Fibroblast of skin of right biceps (primary cell): Measurements from ENCODE around the gene ZMAT5.

ENCODE experiments used
- DNase-seq: peaks from one replicate; pipeline ENCODE4 v3.0.0-alpha.2; 2013

The ZMAT5 gene

DNA sequence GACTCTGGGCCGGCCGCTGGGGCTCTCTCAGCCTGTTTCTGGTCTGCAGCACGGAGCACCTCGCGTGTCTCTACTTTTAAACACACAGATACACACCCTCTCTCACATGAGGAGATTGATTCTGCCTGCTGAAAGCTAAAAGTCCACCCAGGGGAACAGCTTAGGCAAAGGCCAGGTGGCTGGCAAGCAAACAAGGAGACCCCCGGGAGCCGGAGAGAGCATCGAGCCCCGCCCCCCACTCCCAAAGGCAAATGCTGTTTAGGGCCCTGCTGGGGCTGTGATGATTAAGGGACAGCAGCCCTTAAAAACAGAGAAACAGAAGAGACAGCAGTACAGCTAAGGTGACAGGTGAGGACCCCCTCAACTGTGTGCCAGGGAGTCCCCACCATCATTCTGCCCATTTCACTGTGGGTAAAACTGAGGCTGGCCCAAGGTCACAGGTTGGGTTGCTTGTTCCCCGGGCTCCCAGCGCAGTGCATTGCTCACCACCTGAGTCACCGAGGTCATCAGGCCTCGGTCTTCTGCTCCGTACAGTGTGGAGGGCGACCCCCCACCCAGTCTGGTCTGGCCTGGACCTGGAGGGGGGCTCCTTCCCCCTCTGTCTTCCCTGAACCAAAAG is 40.2 kb downstream of the ZMAT5 start:
- no peak for DNase-seq

DNA sequence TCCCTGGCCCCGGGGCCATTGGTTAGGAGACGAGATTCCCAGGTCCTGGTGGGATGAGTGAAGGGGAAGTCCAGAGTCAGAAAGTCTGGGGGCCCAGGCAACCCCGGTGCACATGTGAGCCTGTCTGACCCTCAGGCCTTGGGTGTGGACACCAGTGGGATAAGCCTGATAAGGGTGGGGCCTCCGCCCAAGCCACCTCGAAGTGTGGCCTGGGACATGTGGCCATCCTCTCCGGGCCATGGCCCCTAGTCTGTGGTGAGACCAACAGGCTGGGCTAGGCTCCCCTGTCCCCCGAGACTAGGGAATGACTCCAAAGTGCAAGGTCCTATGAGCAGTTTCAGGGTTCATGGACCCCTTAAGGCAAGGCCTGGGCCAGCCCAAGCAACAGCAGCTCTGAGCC is 40.7 kb downstream of the ZMAT5 start:
- DNase-seq = no peak

DNA sequence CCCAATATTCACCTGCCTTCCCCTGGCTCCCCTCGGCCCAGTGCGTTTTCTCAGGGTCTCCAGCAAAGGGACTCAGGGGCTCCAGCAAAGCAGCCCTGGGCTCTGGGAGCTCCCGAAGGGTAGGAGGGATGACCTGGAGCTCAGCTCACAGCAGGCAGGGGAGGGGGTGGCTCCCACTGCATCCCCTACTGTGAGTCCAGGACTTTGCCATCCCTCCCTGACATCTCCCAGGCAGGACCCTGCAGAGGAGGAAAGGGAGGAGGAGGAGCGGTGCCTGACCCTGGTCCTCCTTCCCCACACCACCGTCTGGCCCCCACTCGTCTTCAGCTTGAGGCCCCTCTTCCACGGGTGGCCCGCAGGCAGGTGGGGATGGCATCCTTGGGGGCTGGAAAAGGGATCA is 42.0 kb downstream of the ZMAT5 start:
- no peak for DNase-seq

GRCh38 chr22:29723766-29724165 is 43.0 kb downstream of the ZMAT5 start:
- DNase-seq = no peak

DNA sequence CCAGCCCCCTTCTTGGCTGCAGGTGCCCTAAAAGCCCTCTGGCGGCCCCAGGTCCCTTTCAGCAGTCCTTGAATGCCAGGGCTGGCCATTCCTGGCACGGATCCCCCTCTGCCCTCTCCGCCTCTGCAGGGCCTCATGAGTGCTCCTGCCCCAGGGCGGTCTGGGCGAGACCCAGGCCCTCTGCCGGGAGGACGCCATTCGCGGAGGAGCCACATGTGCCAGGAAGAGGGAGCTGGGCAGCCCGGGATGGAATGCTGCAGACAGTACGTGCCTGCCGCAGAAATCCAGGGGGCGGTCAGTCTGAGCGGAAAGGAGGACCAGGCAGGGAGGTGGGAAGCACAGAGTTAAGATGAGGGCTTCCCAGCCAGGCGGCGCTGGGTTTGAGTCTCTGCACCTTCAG is 44.2 kb downstream of the ZMAT5 start:
- no peak for DNase-seq

- DNase-seq = no peak
These were observed 44.7 kb downstream of the ZMAT5 start for GRCh38 chr22:29722151-29722550.

DNA sequence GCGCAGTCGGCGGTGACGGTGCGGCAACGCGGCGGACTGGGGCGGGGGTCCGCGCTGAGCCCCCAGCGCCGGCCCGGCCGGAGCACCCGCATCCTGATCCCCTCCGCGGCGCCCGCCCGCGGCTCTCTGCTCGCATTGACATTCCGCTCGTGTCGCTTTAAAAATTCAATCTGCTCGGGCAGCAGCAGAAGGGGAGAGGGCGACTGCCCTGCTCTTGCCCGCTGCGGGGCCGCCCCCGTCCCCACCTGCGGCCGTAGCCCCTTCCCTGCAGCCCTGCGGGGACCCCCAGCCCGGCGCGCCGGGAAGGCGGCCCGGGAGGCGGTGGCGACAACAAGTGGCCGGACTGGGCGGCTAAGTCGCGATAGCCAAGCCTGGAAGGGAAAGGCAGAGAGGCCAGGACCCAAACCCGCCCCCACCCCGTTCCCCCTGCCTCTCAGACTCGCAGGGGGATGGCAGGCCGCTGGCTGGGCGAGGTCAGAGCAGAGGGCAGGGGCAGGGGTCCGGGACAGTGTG is 45.9 kb downstream of the ZMAT5 start:
- no peak for DNase-seq

GRCh38 chr22:29719899-29720645 is 46.7 kb downstream of the ZMAT5 start, which contains the start of gene CABP7:
Gene CABP7 (plus strand): TSS chr22:29720003. CDS start chr22:29720425, 422 bp downstream.
- DNase-seq = no peak

DNA sequence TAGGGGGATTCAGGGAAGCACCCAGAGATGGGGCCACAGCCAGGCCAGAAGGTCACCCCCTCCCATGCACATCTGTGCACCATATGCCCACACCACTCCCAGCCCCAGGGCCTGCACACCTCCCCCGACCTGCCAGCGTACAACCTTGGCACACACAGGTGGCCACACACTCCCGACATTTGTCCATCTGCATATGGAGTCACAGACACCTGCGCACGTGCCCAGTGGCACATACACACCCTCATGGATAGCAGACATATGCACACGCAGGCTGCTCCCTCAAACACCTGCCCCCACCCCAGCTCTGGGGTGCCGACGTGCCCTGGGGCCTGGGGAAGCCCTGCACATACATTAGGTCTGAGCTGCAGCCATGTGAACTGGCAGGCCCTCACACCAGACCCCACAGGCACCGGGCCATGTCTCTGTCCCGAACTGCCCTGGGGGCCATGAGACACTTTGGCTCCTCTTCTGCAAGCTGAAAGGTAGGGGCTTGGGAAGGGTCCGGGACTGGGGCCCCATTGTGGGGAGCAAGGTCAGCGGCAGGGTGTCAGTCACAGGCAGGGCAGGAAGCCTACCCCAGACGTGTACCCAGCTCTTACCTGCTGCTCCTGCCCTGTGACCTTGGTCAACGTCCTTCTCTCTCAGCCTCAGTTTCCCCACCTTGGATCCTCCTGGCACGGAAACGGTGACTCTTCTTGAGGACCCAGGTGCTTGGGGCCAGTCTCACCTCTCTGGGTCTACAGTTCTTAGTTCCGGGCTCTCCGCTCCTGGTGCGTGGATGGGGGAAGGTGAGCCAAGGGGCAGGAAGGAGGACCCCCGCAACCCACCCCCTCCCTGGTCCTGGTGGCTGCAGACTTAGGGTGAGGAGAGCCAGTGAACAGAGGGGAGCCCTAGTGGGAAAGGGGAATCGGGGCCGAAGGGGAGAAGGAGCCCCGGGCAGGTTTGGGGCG is 47.6 kb downstream of the ZMAT5 start:
- no peak for DNase-seq

DNA sequence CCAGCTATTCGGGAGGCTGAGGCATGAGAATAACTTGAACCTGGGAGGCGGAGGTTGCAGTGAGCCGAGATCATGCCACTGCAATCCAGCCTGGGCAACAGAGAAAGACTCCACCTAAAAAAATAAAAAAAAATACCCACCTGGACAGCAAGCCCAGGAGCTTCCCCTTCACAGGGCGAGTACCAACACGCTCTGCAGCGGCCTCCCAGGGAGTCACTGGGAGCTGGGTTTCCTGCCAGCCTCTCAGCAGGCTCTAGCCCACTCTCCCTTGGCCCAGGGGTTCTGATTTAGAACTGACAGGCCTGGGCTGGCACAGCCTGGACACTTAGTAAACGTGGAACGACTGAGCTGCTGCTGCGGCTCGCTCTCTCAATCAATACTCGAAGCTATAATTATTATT is 49.0 kb downstream of the ZMAT5 start:
- DNase-seq = no peak

- DNase-seq = peak; percentile 65
These were observed 49.8 kb downstream of the ZMAT5 start for GRCh38 chr22:29716814-29717545.

DNA sequence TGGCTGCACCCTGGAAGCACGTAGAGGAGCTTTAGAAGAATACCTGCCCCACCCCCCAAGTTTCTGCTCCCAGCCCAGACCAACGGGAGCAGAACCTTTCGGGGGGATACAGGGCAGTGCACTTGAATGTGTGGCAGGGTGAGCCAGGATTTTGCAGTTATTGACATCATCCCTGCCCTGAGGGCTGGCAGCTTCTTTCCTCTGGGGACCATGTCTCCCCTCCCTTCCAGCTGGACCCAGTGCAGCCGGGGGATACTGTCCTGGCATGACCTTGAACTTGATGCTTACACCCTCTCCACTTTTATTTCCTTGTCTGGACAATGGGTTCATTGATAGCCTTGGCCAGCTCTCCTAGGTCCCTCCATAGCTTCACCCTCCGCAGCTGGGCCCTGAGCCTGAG is 51.1 kb downstream of the ZMAT5 start:
- no peak for DNase-seq

- no peak for DNase-seq
These were observed 51.6 kb downstream of the ZMAT5 start for GRCh38 chr22:29715240-29715639.

- DNase-seq = no peak
These were observed 53.6 kb downstream of the ZMAT5 start for GRCh38 chr22:29713156-29713727.

GRCh38 chr22:29712119-29712518 is 54.7 kb downstream of the ZMAT5 start:
- DNase-seq = no peak

DNA sequence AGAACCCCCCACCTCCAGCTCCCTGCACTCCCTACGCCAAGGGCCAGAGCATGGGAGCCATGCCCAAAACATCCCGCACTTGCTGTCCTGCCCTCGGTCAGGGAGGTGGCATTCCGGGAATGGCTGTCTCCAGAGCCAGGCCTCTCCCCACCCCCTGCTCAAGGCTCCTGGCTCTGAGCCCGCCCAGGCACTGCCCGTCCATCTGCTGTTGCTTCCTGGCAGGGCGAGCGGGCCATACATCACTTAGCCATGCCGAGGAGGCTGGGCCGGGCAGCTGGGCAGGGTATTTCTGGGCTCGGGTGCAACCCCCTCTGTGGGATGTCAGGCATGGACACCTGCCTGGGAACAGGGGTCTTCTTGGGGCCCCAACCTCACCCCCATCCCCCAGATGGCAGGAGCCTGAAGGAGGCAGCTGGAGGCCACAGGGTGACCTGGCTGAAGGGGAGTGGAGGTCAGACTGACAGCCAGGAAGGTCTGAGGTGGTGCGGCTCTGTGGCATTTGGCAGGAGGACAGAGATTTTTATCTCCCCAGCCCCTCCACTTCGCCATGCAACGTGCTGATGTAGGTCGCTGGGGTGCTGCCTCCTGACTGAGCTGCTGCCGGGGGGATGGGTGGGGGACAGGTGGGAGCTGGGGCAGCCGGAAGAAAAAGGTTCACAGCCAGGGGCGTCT is 55.7 kb downstream of the ZMAT5 start:
- no peak for DNase-seq

GRCh38 chr22:29710193-29710592 is 56.6 kb downstream of the ZMAT5 start:
- DNase-seq = no peak

GRCh38 chr22:29707471-29707870 is 59.3 kb downstream of the ZMAT5 start:
- no peak for DNase-seq

DNA sequence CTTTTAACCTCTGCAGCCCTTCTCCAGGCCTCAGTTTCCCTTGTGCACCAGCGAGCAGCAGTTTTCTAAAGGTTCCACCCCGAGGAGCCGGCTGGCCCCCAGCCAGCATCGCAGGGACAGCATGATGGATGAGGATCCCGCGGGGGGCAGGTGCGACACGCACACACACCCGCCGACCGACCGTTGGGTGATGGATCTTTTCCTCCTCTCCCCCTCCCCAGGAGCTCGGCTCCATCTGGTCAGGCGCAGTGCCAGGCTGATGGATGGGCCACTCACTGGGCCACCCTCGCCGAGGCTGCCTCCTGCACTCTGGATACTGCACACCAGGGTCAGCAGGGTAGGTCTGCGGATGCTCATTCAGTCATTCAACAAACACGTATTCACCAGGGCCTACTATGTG is 59.8 kb downstream of the ZMAT5 start:
- DNase-seq = no peak

- no peak for DNase-seq
These were observed 60.3 kb downstream of the ZMAT5 start for GRCh38 chr22:29706486-29706885.

DNA sequence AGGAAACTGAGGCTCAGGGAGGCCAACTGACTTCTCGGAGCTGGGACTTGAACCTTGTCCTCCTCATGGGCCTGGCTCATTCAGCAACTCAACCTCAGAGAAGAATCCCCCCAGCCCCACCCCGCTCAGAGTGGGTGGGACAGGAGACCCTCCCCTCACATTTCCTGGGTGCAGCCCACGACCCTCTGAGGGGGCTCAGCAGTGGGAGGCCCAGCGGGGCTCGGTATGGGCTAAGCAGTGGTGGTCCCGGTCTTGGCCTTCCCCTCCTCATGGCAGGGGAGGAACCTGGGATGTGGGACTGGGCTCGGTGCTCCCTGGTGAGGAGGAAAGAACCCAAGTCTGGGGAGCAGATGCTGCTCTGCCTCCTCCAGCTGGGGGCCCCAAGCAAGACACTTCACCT is 61.2 kb downstream of the ZMAT5 start:
- no peak for DNase-seq
